Measurements from ENCODE around the gene SBF2.
"Not testable (repeated sequence)": the region's sequence is repeated elsewhere in the genome, so short reads cannot be mapped to it uniquely, and the experiment has no call there.

Gene SBF2

GRCh38 chr11:10197091-10197490 lies 96.9 kb downstream of the SBF2 start:
- no peak for DNase-seq (ENCODE audit: low read depth, low spot score)

- no peak for DNase-seq (ENCODE audit: low read depth, low spot score)
Measured at GRCh38 chr11:10192036-10192435, 102.0 kb downstream of the SBF2 start.

- peak; percentile 3 for DNase-seq (ENCODE audit: low read depth, low spot score)
Measured at GRCh38 chr11:10181811-10182210, 112.2 kb downstream of the SBF2 start.

GRCh38 chr11:10164621-10165020 lies 129.4 kb downstream of the SBF2 start:
- no peak for DNase-seq (ENCODE audit: low read depth, low spot score)

- DNase-seq (ENCODE audit: low read depth, low spot score): no peak
Measured at GRCh38 chr11:10162222-10162621, 131.8 kb downstream of the SBF2 start.

GRCh38 chr11:10160350-10160749 lies 133.7 kb downstream of the SBF2 start:
- no peak for DNase-seq (ENCODE audit: low read depth, low spot score)

- DNase-seq (ENCODE audit: low read depth, low spot score): no peak
Measured at GRCh38 chr11:10158461-10158860, 135.6 kb downstream of the SBF2 start.

GRCh38 chr11:10155793-10156490 lies 138.1 kb downstream of the SBF2 start:
- no peak for DNase-seq (ENCODE audit: low read depth, low spot score)

- DNase-seq (ENCODE audit: low read depth, low spot score): no peak
Measured at GRCh38 chr11:10150800-10151199, 143.2 kb downstream of the SBF2 start.

GRCh38 chr11:10149553-10149952 lies 144.5 kb downstream of the SBF2 start:
- DNase-seq (ENCODE audit: low read depth, low spot score): no peak

GRCh38 chr11:10147195-10147594 lies 146.8 kb downstream of the SBF2 start:
- DNase-seq (ENCODE audit: low read depth, low spot score): no peak

- no peak for DNase-seq (ENCODE audit: low read depth, low spot score)
Measured at GRCh38 chr11:10144954-10145353, 149.1 kb downstream of the SBF2 start.

GRCh38 chr11:10139656-10140055 lies 154.4 kb downstream of the SBF2 start:
- no peak for DNase-seq (ENCODE audit: low read depth, low spot score)

GRCh38 chr11:10139143-10139542 lies 154.9 kb downstream of the SBF2 start:
- no peak for DNase-seq (ENCODE audit: low read depth, low spot score)

GRCh38 chr11:10134975-10135481 lies 159.0 kb downstream of the SBF2 start:
- DNase-seq (ENCODE audit: low read depth, low spot score): no peak

- DNase-seq (ENCODE audit: low read depth, low spot score): not testable (repeated sequence)
Measured at GRCh38 chr11:10134226-10134625, 159.8 kb downstream of the SBF2 start.

GRCh38 chr11:10133251-10133650 lies 160.8 kb downstream of the SBF2 start:
- not testable (repeated sequence) for DNase-seq (ENCODE audit: low read depth, low spot score)

- no peak for DNase-seq (ENCODE audit: low read depth, low spot score)
Measured at GRCh38 chr11:10130875-10131274, 163.1 kb downstream of the SBF2 start.

- DNase-seq (ENCODE audit: low read depth, low spot score): not testable (repeated sequence)
Measured at GRCh38 chr11:10129184-10129583, 164.8 kb downstream of the SBF2 start.

- no peak for DNase-seq (ENCODE audit: low read depth, low spot score)
Measured at GRCh38 chr11:10125522-10126133, 168.4 kb downstream of the SBF2 start.

GRCh38 chr11:10122326-10123197 lies 171.5 kb downstream of the SBF2 start:
- no peak for DNase-seq (ENCODE audit: low read depth, low spot score)

- no peak for DNase-seq (ENCODE audit: low read depth, low spot score)
Measured at GRCh38 chr11:10118865-10119264, 175.2 kb downstream of the SBF2 start.

Measured in brain pericyte (primary cell).